Neural cell (in vitro differentiated cells): ENCODE results near the gene DUOXA1. TPM values are rescaled to one million over a fixed set of nuclear protein-coding genes. Genes with fewer than 3 reads are reported as not detected.

Source experiments
- H2AFZ ChIP-seq: fragments of 200-600, 300-800 bp; sonication (generic), shearing (Covaris generic); 2 replicates; pipeline ENCODE4 v1.6.0; 2014; ENCODE audit warnings: low read depth, mild to moderate bottlenecking, antibody characterized with exemption, low read length, moderate library complexity
- H3F3A ChIP-seq: fragments of 200-600 bp; shearing (Covaris generic); 2 replicates; pipeline ENCODE4 v1.6.1; 2016; ENCODE audit warnings: mild to moderate bottlenecking, moderate library complexity, mixed read lengths, antibody characterized with exemption, low read length; ENCODE audit not compliant: insufficient read depth, poor library complexity, severe bottlenecking
- H3K27ac ChIP-seq: fragments of 200-600, 300-800 bp; sonication (generic), shearing (Covaris generic); 2 replicates; pipeline ENCODE4 v1.5.1; 2014; ENCODE audit warnings: mild to moderate bottlenecking, low read length, moderate library complexity
- H3K27me3 ChIP-seq: fragments of 300-800, 200-600 bp; sonication (generic), shearing (Covaris generic); 2 replicates; pipeline ENCODE4 v1.6.0; 2014; ENCODE audit warnings: mild to moderate bottlenecking, low read depth, low read length, moderate library complexity; ENCODE audit not compliant: insufficient read depth
- H3K36me3 ChIP-seq: fragments of 300-800, 200-600 bp; sonication (generic), shearing (Covaris generic); 2 replicates; pipeline ENCODE4 v1.5.1; 2014; ENCODE audit warnings: mild to moderate bottlenecking, antibody characterized with exemption, low read length, moderate library complexity; ENCODE audit not compliant: insufficient read depth
- H3K4me2 ChIP-seq: fragments of 300-800, 200-600 bp; sonication (generic), shearing (Covaris generic); 2 replicates; pipeline ENCODE4 v1.6.0; 2014; ENCODE audit warnings: mild to moderate bottlenecking, low read length
- H3K4me3 ChIP-seq: fragments of 300-800, 200-600 bp; sonication (generic), shearing (Covaris generic); 2 replicates; pipeline ENCODE4 v1.5.1; 2014; ENCODE audit warnings: mild to moderate bottlenecking, low read length, moderate library complexity
- H3K79me2 ChIP-seq: fragments of 200-600 bp; shearing (Covaris generic); replicated peaks from 2 replicates; pipeline ENCODE4 v1.6.0; 2014; ENCODE audit warnings: mild to moderate bottlenecking, low read length, moderate library complexity; ENCODE audit not compliant: insufficient read depth
- H3K9ac ChIP-seq: fragments of 300-800, 200-600 bp; sonication (generic), shearing (Covaris generic); 2 replicates; pipeline ENCODE4 v1.6.1; 2016; ENCODE audit warnings: mild to moderate bottlenecking, low read length, mixed read lengths
- H3K9me2 ChIP-seq: fragments of 200-600 bp; shearing (Covaris generic); 2 replicates; pipeline ENCODE4 v1.6.1; 2016; ENCODE audit warnings: mild to moderate bottlenecking, low read length, mixed read lengths; ENCODE audit not compliant: insufficient read depth
- H3K9me3 ChIP-seq: fragments of 200-600, 300-800 bp; sonication (generic), shearing (Covaris generic); 2 replicates; pipeline ENCODE4 v1.6.1; 2016; ENCODE audit warnings: mild to moderate bottlenecking, mixed run types, low read length, moderate library complexity, mixed read lengths
- H4K20me1 ChIP-seq: fragments of 200-600 bp; shearing (Covaris generic); 2 replicates; pipeline ENCODE4 v1.6.1; 2016; ENCODE audit warnings: mild to moderate bottlenecking, mixed run types; ENCODE audit not compliant: insufficient read depth
- EP300 ChIP-seq: fragments of 450-650 bp; conservative IDR thresholded peaks from 2 replicates; pipeline ENCODE4 v1.6.1; 2014; ENCODE audit warnings: antibody characterized with exemption, mild to moderate bottlenecking, moderate library complexity; ENCODE audit not compliant: poor library complexity, severe bottlenecking
- EZH2 ChIP-seq: fragments of 200-600, 300-800 bp; shearing (Covaris generic), sonication (generic); IDR thresholded peaks from 2 replicates; pipeline ENCODE4 v1.6.1; 2014; ENCODE audit warnings: antibody characterized with exemption, low read length, borderline replicate concordance, mild to moderate bottlenecking; ENCODE audit not compliant: insufficient read depth, poor library complexity, severe bottlenecking
- MXI1 ChIP-seq: fragments of 450-650 bp; conservative IDR thresholded peaks from 2 replicates; pipeline ENCODE4 v1.6.1; 2014; ENCODE audit warnings: antibody characterized with exemption, mild to moderate bottlenecking; ENCODE audit not compliant: poor library complexity, severe bottlenecking
- POLR2AphosphoS5 ChIP-seq: IDR thresholded peaks from 2 replicates; pipeline ENCODE4 v1.6.1; 2012
- RAD21 ChIP-seq: fragments of 450-650 bp; conservative IDR thresholded peaks from 2 replicates; pipeline ENCODE4 v1.6.1; 2014; ENCODE audit warnings: antibody characterized with exemption, mild to moderate bottlenecking, moderate library complexity
- REST ChIP-seq: IDR thresholded peaks from 2 replicates; pipeline ENCODE4 v1.6.1; 2012; ENCODE audit warnings: borderline replicate concordance
- SMC3 ChIP-seq: fragments of 450-650 bp; conservative IDR thresholded peaks from 2 replicates; pipeline ENCODE4 v1.6.1; 2014; ENCODE audit warnings: antibody characterized with exemption, mild to moderate bottlenecking, moderate library complexity; ENCODE audit not compliant: poor library complexity
- TAF1 ChIP-seq: IDR thresholded peaks from 2 replicates; pipeline ENCODE4 v1.6.1; 2012; ENCODE audit warnings: low read depth
- polyA plus RNA-seq: library from polyadenylated mRNA; depleted of rRNA; stranded (reverse); fragments of >200 nt; gene quantifications from 2 replicates; pipeline ENCODE4 v1.2.3, GENCODE V29; 2014
- TF ChIP-seq, protein P1 (sequence below): fragments of 450-650 bp; IDR thresholded peaks from 2 replicates; pipeline ENCODE4 v1.5.1; 2014; ENCODE audit warnings: antibody characterized with exemption, mild to moderate bottlenecking, moderate library complexity; ENCODE audit not compliant: poor library complexity, severe bottlenecking

DUOXA1 gene
- polyA plus RNA-seq, 1 donor from 2014 or later, result not detected

DNA sequence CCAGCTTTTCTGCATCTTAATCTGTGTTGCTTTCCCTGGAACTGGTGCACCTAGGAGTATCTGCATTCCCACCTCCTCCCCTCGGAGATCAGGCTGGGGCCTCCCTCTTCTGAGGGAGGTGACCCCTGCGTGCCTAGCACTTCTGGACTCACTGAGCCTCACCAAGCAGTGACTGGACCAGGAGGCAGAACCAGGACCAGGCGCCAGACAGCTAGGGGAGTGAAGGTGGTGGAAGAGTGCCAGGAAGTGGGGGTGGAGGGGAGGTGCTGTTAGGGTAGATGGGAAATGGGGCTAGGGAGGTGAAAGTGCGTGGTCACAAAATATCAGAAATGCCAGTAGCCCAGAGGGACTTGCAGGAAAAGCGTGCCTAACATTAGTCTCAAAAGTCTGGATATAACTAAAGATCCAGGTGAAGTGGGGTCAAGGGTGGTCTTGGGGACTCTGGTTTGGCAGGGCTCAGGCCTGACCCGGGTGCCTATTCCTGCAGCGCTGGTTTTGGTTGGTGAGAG is 14.3 kb downstream of the DUOXA1 start:
- Histone ChIP-seq H4K20me1 (no peaks in the 10 kb centered on the region), H3K27me3 (peaks cover 73% of the 10 kb centered on the region), H2AFZ (no peak overlapping the region), H3K36me3 (no peaks in the 10 kb centered on the region), H3K9ac (no peak overlapping the region), H3K4me3 (no peak overlapping the region), H3K9me2 (no peaks in the 10 kb centered on the region), H3F3A (no peaks in the 10 kb centered on the region), H3K79me2 (no peaks in the 10 kb centered on the region), H3K9me3 (no peaks in the 10 kb centered on the region), H3K27ac (no peak overlapping the region), H3K4me2 (no peak overlapping the region)
- TF ChIP-seq MXI1 (no peak), REST (no peak), RAD21 (no peak), SMC3 (no peak), TAF1 (no peak), EZH2 (no peak), POLR2AphosphoS5 (no peak), EP300 (no peak)
- TF ChIP-seq, protein P1, sequence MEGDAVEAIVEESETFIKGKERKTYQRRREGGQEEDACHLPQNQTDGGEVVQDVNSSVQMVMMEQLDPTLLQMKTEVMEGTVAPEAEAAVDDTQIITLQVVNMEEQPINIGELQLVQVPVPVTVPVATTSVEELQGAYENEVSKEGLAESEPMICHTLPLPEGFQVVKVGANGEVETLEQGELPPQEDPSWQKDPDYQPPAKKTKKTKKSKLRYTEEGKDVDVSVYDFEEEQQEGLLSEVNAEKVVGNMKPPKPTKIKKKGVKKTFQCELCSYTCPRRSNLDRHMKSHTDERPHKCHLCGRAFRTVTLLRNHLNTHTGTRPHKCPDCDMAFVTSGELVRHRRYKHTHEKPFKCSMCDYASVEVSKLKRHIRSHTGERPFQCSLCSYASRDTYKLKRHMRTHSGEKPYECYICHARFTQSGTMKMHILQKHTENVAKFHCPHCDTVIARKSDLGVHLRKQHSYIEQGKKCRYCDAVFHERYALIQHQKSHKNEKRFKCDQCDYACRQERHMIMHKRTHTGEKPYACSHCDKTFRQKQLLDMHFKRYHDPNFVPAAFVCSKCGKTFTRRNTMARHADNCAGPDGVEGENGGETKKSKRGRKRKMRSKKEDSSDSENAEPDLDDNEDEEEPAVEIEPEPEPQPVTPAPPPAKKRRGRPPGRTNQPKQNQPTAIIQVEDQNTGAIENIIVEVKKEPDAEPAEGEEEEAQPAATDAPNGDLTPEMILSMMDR, result no peak

GRCh38 chr15:45114751-45115085 is 15.0 kb downstream of the DUOXA1 start:
- Histone ChIP-seq H3K27ac (no peak overlapping the region), H3K36me3 (no peaks in the 10 kb centered on the region), H3K9me2 (no peaks in the 10 kb centered on the region), H3K9me3 (no peaks in the 10 kb centered on the region), H3K4me2 (no peak overlapping the region), H4K20me1 (no peaks in the 10 kb centered on the region), H3K4me3 (peak overlapping the region; percentile 57), H3K79me2 (no peaks in the 10 kb centered on the region), H2AFZ (no peak overlapping the region), H3K27me3 (peaks cover 80% of the 10 kb centered on the region), H3K9ac (no peak overlapping the region), H3F3A (no peaks in the 10 kb centered on the region)
- no peak for TF ChIP-seq EP300
- TF ChIP-seq TAF1, result no peak
- TF ChIP-seq REST, result no peak
- TF ChIP-seq, protein P1, result no peak
- no peak for TF ChIP-seq SMC3
- no peak for TF ChIP-seq RAD21
- no peak for TF ChIP-seq POLR2AphosphoS5
- no peak for TF ChIP-seq MXI1
- no peak for TF ChIP-seq EZH2
